Testis (tissue), 2 donors: ENCODE results near the gene GALNT8.
"Not testable (repeated sequence)": the region's sequence is repeated elsewhere in the genome, so short reads cannot be mapped to it uniquely, and the experiment has no call there.

Experiments used
- CTCF ChIP-seq, 3 experiments: fragments of 450-650 bp in 2 of 3; fragments of 200-600 bp in 1 of 3; sonication (generic) in 1 of 3; IDR thresholded peaks; one replicate each; pipeline ENCODE4 v1.5.1; 2016 to 2019; ENCODE audit warnings: antibody characterized with exemption in 3 of 3, mild to moderate bottlenecking in 2 of 3, moderate library complexity in 1 of 3
- POLR2A ChIP-seq: fragments of 450-650 bp; IDR thresholded peaks from one replicate; pipeline ENCODE4 v1.6.1; 2017; ENCODE audit warnings: antibody characterized with exemption, mild to moderate bottlenecking, moderate library complexity

- not testable (repeated sequence) for TF ChIP-seq POLR2A; CTCF (IDR thresholded peaks at IDR 0.05)
These were observed 1.4 kb downstream of the GALNT8 start for GRCh38 chr12:4721587-4721986.
